Activated naive CD4-positive, alpha-beta T cell treated with anti-CD3 and anti-CD28 coated beads, Interleukin-2, amount 50 U/mL, for 24 hours (primary cell): ENCODE results near the gene BARX1.

ENCODE experiments used
- H3K27ac Mint-ChIP-seq: one replicate; pipeline ENCODE4 v1.8.0; 2021; ENCODE audit warnings: mild to moderate bottlenecking, mixed read lengths
- H3K27me3 Mint-ChIP-seq: one replicate; pipeline ENCODE4 v1.8.0; 2021; ENCODE audit warnings: mixed read lengths
- H3K36me3 Mint-ChIP-seq: one replicate; pipeline ENCODE4 v1.8.0; 2021; ENCODE audit warnings: mixed read lengths
- H3K4me1 Mint-ChIP-seq: one replicate; pipeline ENCODE4 v1.8.0; 2021; ENCODE audit warnings: mixed read lengths
- H3K4me3 Mint-ChIP-seq: one replicate; pipeline ENCODE4 v1.8.0; 2021; ENCODE audit warnings: mild to moderate bottlenecking, mixed read lengths
- H3K9me3 Mint-ChIP-seq: one replicate; pipeline ENCODE4 v1.8.0; 2021; ENCODE audit warnings: mixed read lengths

BARX1 gene

GRCh38 chr9:93955111-93955980 lies at the start of gene BARX1:
BARX1 (minus strand) TSS chr9:93955355; CDS start chr9:93955146, 209 bp downstream.
- Mint-ChIP-seq H3K4me1 (peaks cover 56% of the 10 kb centered on the region), H3K27ac (no peak within 1 kb of the TSS), H3K9me3 (no peaks in the 10 kb centered on the region), H3K27me3 (peaks cover 57% of the 10 kb centered on the region), H3K4me3 (peak within 1 kb of the TSS; percentile 82), H3K36me3 (no peaks in the 10 kb centered on the region)

- Mint-ChIP-seq H3K27ac (no peak overlapping the region), H3K9me3 (no peaks in the 10 kb centered on the region), H3K36me3 (peaks cover 1% of the 10 kb centered on the region), H3K4me3 (no peak overlapping the region), H3K4me1 (no peaks in the 10 kb centered on the region), H3K27me3 (peaks cover 3% of the 10 kb centered on the region)
Observed at GRCh38 chr9:94002316-94003140, 47.4 kb upstream of the BARX1 start.

- Mint-ChIP-seq H3K36me3 (peaks cover 1% of the 10 kb centered on the region), H3K27ac (no peak overlapping the region), H3K9me3 (no peaks in the 10 kb centered on the region), H3K27me3 (peaks cover 4% of the 10 kb centered on the region), H3K4me1 (no peaks in the 10 kb centered on the region), H3K4me3 (no peak overlapping the region)
Observed at GRCh38 chr9:93996863-93997262, 41.7 kb upstream of the BARX1 start.

GRCh38 chr9:93996367-93996766 lies 41.2 kb upstream of the BARX1 start:
- Mint-ChIP-seq H3K36me3 (peaks cover 1% of the 10 kb centered on the region), H3K9me3 (no peaks in the 10 kb centered on the region), H3K27ac (no peak overlapping the region), H3K4me3 (no peak overlapping the region), H3K27me3 (peaks cover 4% of the 10 kb centered on the region), H3K4me1 (no peaks in the 10 kb centered on the region)

GRCh38 chr9:93994545-93994944 lies 39.4 kb upstream of the BARX1 start:
- no peak overlapping the region for H3K27ac Mint-ChIP-seq
- H3K9me3 Mint-ChIP-seq = peaks cover 5% of the 10 kb centered on the region
- H3K27me3 Mint-ChIP-seq = peaks cover 8% of the 10 kb centered on the region
- H3K4me3 Mint-ChIP-seq = no peak overlapping the region
- peaks cover 4% of the 10 kb centered on the region for H3K36me3 Mint-ChIP-seq
- no peaks in the 10 kb centered on the region for H3K4me1 Mint-ChIP-seq

- H3K4me1 Mint-ChIP-seq = no peaks in the 10 kb centered on the region
- no peak overlapping the region for H3K4me3 Mint-ChIP-seq
- peaks cover 5% of the 10 kb centered on the region for H3K9me3 Mint-ChIP-seq
- peaks cover 4% of the 10 kb centered on the region for H3K36me3 Mint-ChIP-seq
- peaks cover 8% of the 10 kb centered on the region for H3K27me3 Mint-ChIP-seq
- H3K27ac Mint-ChIP-seq = no peak overlapping the region
Observed at GRCh38 chr9:93994132-93994531, 39.0 kb upstream of the BARX1 start.

- Mint-ChIP-seq H3K4me1 (no peaks in the 10 kb centered on the region), H3K9me3 (peaks cover 5% of the 10 kb centered on the region), H3K4me3 (no peak overlapping the region), H3K36me3 (peaks cover 4% of the 10 kb centered on the region), H3K27me3 (peaks cover 9% of the 10 kb centered on the region), H3K27ac (no peak overlapping the region)
Observed at GRCh38 chr9:93992830-93993229, 37.7 kb upstream of the BARX1 start.

- Mint-ChIP-seq H3K4me1 (no peaks in the 10 kb centered on the region), H3K36me3 (peaks cover 11% of the 10 kb centered on the region), H3K9me3 (peaks cover 18% of the 10 kb centered on the region), H3K4me3 (no peak overlapping the region), H3K27ac (no peak overlapping the region), H3K27me3 (peaks cover 12% of the 10 kb centered on the region)
Observed at GRCh38 chr9:93990448-93990847, 35.3 kb upstream of the BARX1 start.

GRCh38 chr9:93988056-93988455 lies 32.9 kb upstream of the BARX1 start:
- Mint-ChIP-seq H3K4me1 (no peaks in the 10 kb centered on the region), H3K4me3 (no peak overlapping the region), H3K36me3 (peaks cover 15% of the 10 kb centered on the region), H3K9me3 (peaks cover 18% of the 10 kb centered on the region), H3K27me3 (peaks cover 16% of the 10 kb centered on the region), H3K27ac (no peak overlapping the region)

- no peak overlapping the region for H3K27ac Mint-ChIP-seq
- H3K4me1 Mint-ChIP-seq = no peaks in the 10 kb centered on the region
- H3K9me3 Mint-ChIP-seq = peaks cover 13% of the 10 kb centered on the region
- H3K4me3 Mint-ChIP-seq = no peak overlapping the region
- peaks cover 11% of the 10 kb centered on the region for H3K36me3 Mint-ChIP-seq
- peaks cover 14% of the 10 kb centered on the region for H3K27me3 Mint-ChIP-seq
Observed at GRCh38 chr9:93984860-93985259, 29.7 kb upstream of the BARX1 start.

GRCh38 chr9:93983875-93984274 lies 28.7 kb upstream of the BARX1 start:
- Mint-ChIP-seq H3K27ac (no peak overlapping the region), H3K4me1 (no peaks in the 10 kb centered on the region), H3K27me3 (peaks cover 16% of the 10 kb centered on the region), H3K36me3 (peaks cover 11% of the 10 kb centered on the region), H3K9me3 (peaks cover 13% of the 10 kb centered on the region), H3K4me3 (no peak overlapping the region)

GRCh38 chr9:93979721-93980120 lies 24.6 kb upstream of the BARX1 start:
- Mint-ChIP-seq H3K27ac (no peak overlapping the region), H3K4me1 (no peaks in the 10 kb centered on the region), H3K4me3 (no peak overlapping the region), H3K9me3 (no peaks in the 10 kb centered on the region), H3K27me3 (peaks cover 11% of the 10 kb centered on the region), H3K36me3 (peaks cover 4% of the 10 kb centered on the region)

GRCh38 chr9:93978551-93978950 lies 23.4 kb upstream of the BARX1 start:
- Mint-ChIP-seq H3K4me1 (no peaks in the 10 kb centered on the region), H3K36me3 (peaks cover under 1% of the 10 kb centered on the region), H3K27ac (peak overlapping the region; percentile 0), H3K4me3 (no peak overlapping the region), H3K27me3 (peaks cover 10% of the 10 kb centered on the region), H3K9me3 (no peaks in the 10 kb centered on the region)

- H3K36me3 Mint-ChIP-seq = no peaks in the 10 kb centered on the region
- H3K4me3 Mint-ChIP-seq = no peak overlapping the region
- H3K9me3 Mint-ChIP-seq = no peaks in the 10 kb centered on the region
- H3K27me3 Mint-ChIP-seq = peaks cover 7% of the 10 kb centered on the region
- H3K4me1 Mint-ChIP-seq = no peaks in the 10 kb centered on the region
- no peak overlapping the region for H3K27ac Mint-ChIP-seq
Observed at GRCh38 chr9:93976973-93977372, 21.8 kb upstream of the BARX1 start.

- Mint-ChIP-seq H3K27me3 (peaks cover 4% of the 10 kb centered on the region), H3K27ac (no peak overlapping the region), H3K4me3 (no peak overlapping the region), H3K4me1 (no peaks in the 10 kb centered on the region), H3K9me3 (no peaks in the 10 kb centered on the region), H3K36me3 (no peaks in the 10 kb centered on the region)
Observed at GRCh38 chr9:93976081-93976480, 20.9 kb upstream of the BARX1 start.

- H3K27ac Mint-ChIP-seq = no peak overlapping the region
- H3K36me3 Mint-ChIP-seq = no peaks in the 10 kb centered on the region
- no peak overlapping the region for H3K4me3 Mint-ChIP-seq
- no peaks in the 10 kb centered on the region for H3K9me3 Mint-ChIP-seq
- peaks cover 2% of the 10 kb centered on the region for H3K27me3 Mint-ChIP-seq
- no peaks in the 10 kb centered on the region for H3K4me1 Mint-ChIP-seq
Observed at GRCh38 chr9:93975262-93975661, 20.1 kb upstream of the BARX1 start.
